Cardiac fibroblast (primary cell): ENCODE measurements around the gene IGSF9.
A peak's percentile ranks its signal among the peaks of the same experiment; 100 is the strongest.

ENCODE experiments used
- DNase-seq, 2 donors: peaks; one replicate each; pipeline versions ENCODE4 v3.0.0 to v3.0.0-alpha.2; 2010; ENCODE audit warnings: low read depth in 2 of 2
- H3K4me3 ChIP-seq, 2 donors: replicated peaks in 1 of 2; 1 replicate in 1 of 2; 2 replicates in 1 of 2; pipeline ENCODE4 v1.5.1; 2011; ENCODE audit warnings: low read depth in 2 of 2, low read length in 2 of 2, mild to moderate bottlenecking in 2 of 2, moderate library complexity in 1 of 2
- TF ChIP-seq, protein P1 (sequence below): IDR thresholded peaks from one replicate; pipeline ENCODE4 v1.5.1; 2011; ENCODE audit warnings: low read depth, mild to moderate bottlenecking, low read length, inconsistent platforms

The IGSF9 gene

GRCh38 chr1:159882527-159882862 lies 62.9 kb downstream of the IGSF9 start:
- TF ChIP-seq, protein P1, sequence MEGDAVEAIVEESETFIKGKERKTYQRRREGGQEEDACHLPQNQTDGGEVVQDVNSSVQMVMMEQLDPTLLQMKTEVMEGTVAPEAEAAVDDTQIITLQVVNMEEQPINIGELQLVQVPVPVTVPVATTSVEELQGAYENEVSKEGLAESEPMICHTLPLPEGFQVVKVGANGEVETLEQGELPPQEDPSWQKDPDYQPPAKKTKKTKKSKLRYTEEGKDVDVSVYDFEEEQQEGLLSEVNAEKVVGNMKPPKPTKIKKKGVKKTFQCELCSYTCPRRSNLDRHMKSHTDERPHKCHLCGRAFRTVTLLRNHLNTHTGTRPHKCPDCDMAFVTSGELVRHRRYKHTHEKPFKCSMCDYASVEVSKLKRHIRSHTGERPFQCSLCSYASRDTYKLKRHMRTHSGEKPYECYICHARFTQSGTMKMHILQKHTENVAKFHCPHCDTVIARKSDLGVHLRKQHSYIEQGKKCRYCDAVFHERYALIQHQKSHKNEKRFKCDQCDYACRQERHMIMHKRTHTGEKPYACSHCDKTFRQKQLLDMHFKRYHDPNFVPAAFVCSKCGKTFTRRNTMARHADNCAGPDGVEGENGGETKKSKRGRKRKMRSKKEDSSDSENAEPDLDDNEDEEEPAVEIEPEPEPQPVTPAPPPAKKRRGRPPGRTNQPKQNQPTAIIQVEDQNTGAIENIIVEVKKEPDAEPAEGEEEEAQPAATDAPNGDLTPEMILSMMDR = no peak

DNA sequence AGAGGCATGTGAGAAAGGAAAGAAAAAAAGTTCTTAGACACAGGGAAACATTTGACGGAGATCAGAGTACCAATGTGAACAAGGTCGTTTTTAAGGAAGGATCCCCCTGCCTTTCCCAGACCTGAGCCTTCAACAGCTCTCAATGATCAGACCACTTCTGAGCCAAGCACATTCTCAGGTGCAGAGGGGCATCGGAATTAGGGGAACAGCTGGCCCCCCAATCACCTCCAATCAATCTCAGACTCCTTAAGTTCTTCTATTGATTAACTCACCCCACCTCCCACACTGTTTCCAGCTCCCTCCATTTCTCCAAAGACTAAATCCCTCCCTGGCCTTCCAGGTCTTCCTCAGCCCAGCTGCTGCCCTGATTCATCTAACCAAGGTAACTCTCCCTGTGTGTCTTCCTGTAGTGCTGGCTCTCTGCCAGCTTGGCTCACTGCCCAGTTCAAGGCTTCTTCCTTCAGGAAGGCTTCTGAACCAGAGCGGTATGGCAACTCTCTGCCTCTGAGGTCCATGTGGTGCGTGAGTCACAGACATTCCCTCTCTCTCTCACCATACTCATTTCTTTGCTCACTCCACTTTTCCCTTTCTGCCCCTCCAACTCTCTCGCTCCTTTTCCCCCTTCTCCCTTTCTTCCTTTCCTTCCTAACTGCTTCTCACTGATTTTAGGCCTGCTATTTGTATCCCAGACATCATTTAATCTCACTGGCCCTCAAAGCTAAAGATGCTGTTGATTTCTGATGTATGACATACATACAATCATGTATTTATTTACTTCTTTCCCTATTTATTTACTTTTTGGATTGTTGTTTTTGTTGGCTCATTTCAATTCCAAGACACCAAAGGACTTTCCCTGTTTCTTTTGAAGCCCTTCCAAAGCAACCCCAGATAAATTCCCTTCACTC lies 63.5 kb downstream of the IGSF9 start:
- TF ChIP-seq, protein P1 = no peak
- H3K4me3 ChIP-seq = no peak overlapping the region
- peak; percentile 95 to 99 for DNase-seq

More at GRCh38 chr1:159882527-159882862, 62.9 kb downstream of the IGSF9 start:
- H3K4me3 ChIP-seq = no peak overlapping the region
- DNase-seq = peak; percentile 35 to 74

DNA sequence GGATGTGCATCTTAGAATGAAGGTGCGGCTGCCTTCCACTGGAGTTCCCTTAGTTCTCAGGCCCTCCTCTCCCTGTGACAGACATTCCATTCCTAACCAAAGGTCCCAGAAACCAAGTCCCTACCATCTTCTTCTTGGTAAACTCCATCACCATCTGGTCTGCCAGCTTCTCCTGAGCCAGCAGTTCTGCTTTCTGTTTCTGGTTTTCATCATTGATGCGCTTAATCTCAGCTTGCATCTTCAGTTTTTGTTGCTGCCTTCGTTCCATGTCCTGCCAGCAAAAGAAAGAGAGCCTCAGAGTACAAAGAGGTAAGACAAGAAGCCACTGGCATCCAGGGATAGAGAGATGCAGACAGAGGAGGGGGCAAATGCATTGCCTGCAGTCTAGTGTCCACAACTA lies 65.0 kb downstream of the IGSF9 start:
- TF ChIP-seq, protein P1 = no peak
- H3K4me3 ChIP-seq = no peak overlapping the region
- no peak for DNase-seq

- H3K4me3 ChIP-seq = no peak overlapping the region
- TF ChIP-seq, protein P1 = no peak
- peak; percentile 79 to 90 for DNase-seq
Observed at GRCh38 chr1:159879977-159880376, 65.4 kb downstream of the IGSF9 start.

- DNase-seq = no peak
- TF ChIP-seq, protein P1 = no peak
- H3K4me3 ChIP-seq = no peak overlapping the region
Observed at GRCh38 chr1:159879136-159879535, 66.3 kb downstream of the IGSF9 start.

- DNase-seq = no peak
- H3K4me3 ChIP-seq = no peak overlapping the region
- TF ChIP-seq, protein P1 = no peak
Observed at GRCh38 chr1:159877695-159878444, 67.5 kb downstream of the IGSF9 start.
